Fibroblast of lung (primary cell): ENCODE measurements around the gene ESRP2. TPM values are rescaled to one million over a fixed set of nuclear protein-coding genes. Genes with fewer than 3 reads are reported as not detected.

Source experiments
- DNase-seq, 2 donors: peaks; one replicate each; pipeline versions ENCODE4 v3.0.0 to v3.0.0-alpha.2; 2010; ENCODE audit warnings: low read depth in 2 of 2
- H2AFZ ChIP-seq: 2 replicates; pipeline ENCODE4 v1.5.1; 2012; ENCODE audit warnings: low read length, control low read depth, inconsistent platforms
- H3K27ac ChIP-seq: 2 replicates; pipeline ENCODE4 v1.5.1; 2011; ENCODE audit warnings: low read length, control low read depth; ENCODE audit not compliant: insufficient read depth
- H3K27me3 ChIP-seq: 2 replicates; pipeline ENCODE4 v1.5.1; 2011; ENCODE audit warnings: mild to moderate bottlenecking, low read length; ENCODE audit not compliant: control insufficient read depth, insufficient read depth
- H3K36me3 ChIP-seq: 2 replicates; pipeline ENCODE4 v1.5.1; 2011; ENCODE audit warnings: low read length; ENCODE audit not compliant: control insufficient read depth, insufficient read depth
- H3K4me1 ChIP-seq: 2 replicates; pipeline ENCODE4 v1.5.1; 2011; ENCODE audit warnings: low read length; ENCODE audit not compliant: control insufficient read depth, insufficient read depth; ENCODE audit errors: extremely low read depth
- H3K4me2 ChIP-seq: 2 replicates; pipeline ENCODE4 v1.5.1; 2011; ENCODE audit warnings: low read length, control low read depth; ENCODE audit not compliant: insufficient read depth; ENCODE audit errors: extremely low read depth
- H3K4me3 ChIP-seq, 4 experiments: fragments of 200-600 bp in 1 of 4; sonication (generic) in 1 of 4; replicated peaks in 1 of 4; 2 replicates each; pipeline ENCODE4 v1.5.1; 2011 to 2016; ENCODE audit warnings: low read length in 4 of 4, low read depth in 3 of 4, mild to moderate bottlenecking in 3 of 4, control low read depth in 2 of 4, inconsistent platforms in 1 of 4, mixed read lengths in 1 of 4; ENCODE audit not compliant: insufficient read depth in 1 of 4; ENCODE audit errors: control extremely low read depth in 1 of 4
- H3K79me2 ChIP-seq: 2 replicates; pipeline ENCODE4 v1.5.1; 2012; ENCODE audit warnings: mild to moderate bottlenecking, low read length, inconsistent platforms; ENCODE audit not compliant: control insufficient read depth, insufficient read depth
- H3K9ac ChIP-seq: 2 replicates; pipeline ENCODE4 v1.5.1; 2011; ENCODE audit warnings: mild to moderate bottlenecking, low read length, control low read depth; ENCODE audit not compliant: insufficient read depth
- H3K9me3 ChIP-seq: 2 replicates; pipeline ENCODE4 v1.5.1; 2012; ENCODE audit warnings: low read depth, low read length; ENCODE audit not compliant: control insufficient read depth, insufficient read depth
- H4K20me1 ChIP-seq: 2 replicates; pipeline ENCODE4 v1.5.1; 2011; ENCODE audit warnings: low read length; ENCODE audit not compliant: control insufficient read depth, insufficient read depth; ENCODE audit errors: extremely low read depth
- CTCF ChIP-seq, 2 donors: IDR thresholded peaks in 1 of 2; conservative IDR thresholded peaks in 1 of 2; 1 replicate in 1 of 2; 2 replicates in 1 of 2; pipeline ENCODE4 v1.5.1; 2011 to 2012; ENCODE audit warnings: low read length in 2 of 2, control low read depth in 1 of 2, inconsistent platforms in 1 of 2, low read depth in 1 of 2, mild to moderate bottlenecking in 1 of 2
- EZH2 ChIP-seq: IDR thresholded peaks from 2 replicates; pipeline ENCODE4 v1.5.1; 2012; ENCODE audit warnings: low read length, control low read depth, mild to moderate bottlenecking; ENCODE audit errors: missing control alignments
- polyA plus RNA-seq, 2 donors: library from polyadenylated mRNA; depleted of rRNA in 1 of 2; stranded (reverse) in 1 of 2; unstranded in 1 of 2; fragments of >200 nt; gene quantifications; 2 replicates each; pipeline ENCODE4 v1.2.1, GENCODE V29; 2011 to 2012; ENCODE audit warnings: missing spikeins in 1 of 2
- total RNA-seq: library from RNA; depleted of rRNA; stranded (reverse); fragments of >200 nt; gene quantifications from 2 replicates; pipeline ENCODE4 v1.2.1, GENCODE V29; 2014

ESRP2 gene
- total and polyA plus RNA-seq, 2 donors (not counting 1 experiment from before 2014, with no cell fraction given), result 0.08 to 0.17 TPM

GRCh38 chr16:68237243-68238028 is 1.5 kb upstream of the ESRP2 start:
- peak overlapping the region; percentile 73 for H3K9ac ChIP-seq
- peak; percentile 95 to 96 for DNase-seq
- no peak for TF ChIP-seq CTCF (conservative IDR thresholded peaks at IDR 0.05 in 1 of 2, IDR thresholded peaks at IDR 0.05 in 1 of 2; ENCODE audit: low read depth in 1 of 2, low read length in 2 of 2)
- TF ChIP-seq EZH2, result no peak
- no peaks in the 10 kb centered on the region for H3K9me3 ChIP-seq
- H3K27me3 ChIP-seq, result no peaks in the 10 kb centered on the region
- H3K4me1 ChIP-seq, result peaks cover 9% of the 10 kb centered on the region
- H3K36me3 ChIP-seq, result no peaks in the 10 kb centered on the region
- peak overlapping the region; percentile 88 for H3K4me2 ChIP-seq
- H3K4me3 ChIP-seq, result peak overlapping the region; percentile 52 to 69 (median 61)
- H2AFZ ChIP-seq, result peak overlapping the region; percentile 95
- H4K20me1 ChIP-seq, result no peaks in the 10 kb centered on the region
- peak overlapping the region; percentile 96 for H3K27ac ChIP-seq
- no peaks in the 10 kb centered on the region for H3K79me2 ChIP-seq

GRCh38 chr16:68236826-68237242 is 907 bp upstream of the ESRP2 start:
- H3K79me2 ChIP-seq, result no peaks in the 10 kb centered on the region
- TF ChIP-seq CTCF (conservative IDR thresholded peaks at IDR 0.05 in 1 of 2, IDR thresholded peaks at IDR 0.05 in 1 of 2; ENCODE audit: low read depth in 1 of 2, low read length in 2 of 2) (no peak), EZH2 (no peak)
- H3K4me2 ChIP-seq, result peak overlapping the region; percentile 84
- peak overlapping the region; percentile 51 for H3K9ac ChIP-seq
- H3K36me3 ChIP-seq, result no peaks in the 10 kb centered on the region
- H2AFZ ChIP-seq, result peak overlapping the region; percentile 64
- peak overlapping the region; percentile 33 to 64 (median 48) for H3K4me3 ChIP-seq
- H3K9me3 ChIP-seq, result no peaks in the 10 kb centered on the region
- H3K27ac ChIP-seq, result peak overlapping the region; percentile 67
- no peak for DNase-seq
- H4K20me1 ChIP-seq, result no peaks in the 10 kb centered on the region
- peaks cover 9% of the 10 kb centered on the region for H3K4me1 ChIP-seq
- H3K27me3 ChIP-seq, result no peaks in the 10 kb centered on the region

GRCh38 chr16:68236137-68236825 is 354 bp upstream of the ESRP2 start:
- Histone ChIP-seq H3K27me3 (no peaks in the 10 kb centered on the region), H3K36me3 (no peaks in the 10 kb centered on the region), H3K79me2 (no peaks in the 10 kb centered on the region), H2AFZ (peak overlapping the region; percentile 64), H3K9me3 (no peaks in the 10 kb centered on the region), H3K27ac (no peak overlapping the region), H3K4me1 (peaks cover 9% of the 10 kb centered on the region), H3K4me2 (peak overlapping the region; percentile 84), H3K4me3 (peak overlapping the region in 1 of 4 experiments; percentile 14), H3K9ac (no peak overlapping the region), H4K20me1 (no peaks in the 10 kb centered on the region)
- no peak for DNase-seq
- TF ChIP-seq CTCF (conservative IDR thresholded peaks at IDR 0.05 in 1 of 2, IDR thresholded peaks at IDR 0.05 in 1 of 2; ENCODE audit: low read depth in 1 of 2, low read length in 2 of 2), result no peak
